GM13977 (cell line): ENCODE results near the gene BMP6.

Source experiments
- DNase-seq: peaks from one replicate; pipeline ENCODE4 v3.0.0; 2012; ENCODE audit warnings: low spot score
- in situ Hi-C: fragments of 300-500 bp; cut with MboI; formaldehyde crosslinking; loops from one replicate; pipeline ENCODE4 v1.12.0; 2022; ENCODE audit warnings: low sequenced_read_pairs, low pct_unique_long_range_greater_than_20kb, mixed read lengths, inconsistent platforms; ENCODE audit not compliant: unreplicated experiment
- TF ChIP-seq, protein P1 (sequence below): IDR thresholded peaks from 2 replicates; pipeline ENCODE4 v1.5.1; 2012; ENCODE audit warnings: mild to moderate bottlenecking, control low read depth; ENCODE audit not compliant: insufficient read depth; ENCODE audit errors: extremely low read depth, missing control alignments

The BMP6 gene

DNA sequence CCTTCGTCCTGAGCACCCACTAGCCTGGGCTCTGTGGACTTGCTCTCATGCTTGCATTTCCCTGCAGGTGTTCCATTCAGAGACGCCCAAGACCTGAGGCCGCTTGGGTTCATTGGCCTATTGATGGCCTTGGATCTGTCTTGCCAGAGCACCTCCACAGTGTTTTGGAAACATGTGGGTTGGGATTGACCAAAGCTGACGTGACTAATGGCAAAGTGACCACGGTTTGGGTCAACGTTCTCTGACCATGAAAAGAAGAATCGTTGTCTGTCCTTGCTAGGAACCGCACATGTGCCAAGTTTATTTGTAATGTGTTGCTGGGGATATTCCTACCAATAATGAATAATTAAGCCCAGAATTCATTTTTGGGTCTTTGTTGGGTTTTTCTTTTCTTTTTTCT, 29.8 kb upstream of the BMP6 start:
- no peak for DNase-seq
- in situ Hi-C loops, result no loop called here
- TF ChIP-seq, protein P1, sequence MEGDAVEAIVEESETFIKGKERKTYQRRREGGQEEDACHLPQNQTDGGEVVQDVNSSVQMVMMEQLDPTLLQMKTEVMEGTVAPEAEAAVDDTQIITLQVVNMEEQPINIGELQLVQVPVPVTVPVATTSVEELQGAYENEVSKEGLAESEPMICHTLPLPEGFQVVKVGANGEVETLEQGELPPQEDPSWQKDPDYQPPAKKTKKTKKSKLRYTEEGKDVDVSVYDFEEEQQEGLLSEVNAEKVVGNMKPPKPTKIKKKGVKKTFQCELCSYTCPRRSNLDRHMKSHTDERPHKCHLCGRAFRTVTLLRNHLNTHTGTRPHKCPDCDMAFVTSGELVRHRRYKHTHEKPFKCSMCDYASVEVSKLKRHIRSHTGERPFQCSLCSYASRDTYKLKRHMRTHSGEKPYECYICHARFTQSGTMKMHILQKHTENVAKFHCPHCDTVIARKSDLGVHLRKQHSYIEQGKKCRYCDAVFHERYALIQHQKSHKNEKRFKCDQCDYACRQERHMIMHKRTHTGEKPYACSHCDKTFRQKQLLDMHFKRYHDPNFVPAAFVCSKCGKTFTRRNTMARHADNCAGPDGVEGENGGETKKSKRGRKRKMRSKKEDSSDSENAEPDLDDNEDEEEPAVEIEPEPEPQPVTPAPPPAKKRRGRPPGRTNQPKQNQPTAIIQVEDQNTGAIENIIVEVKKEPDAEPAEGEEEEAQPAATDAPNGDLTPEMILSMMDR, result no peak

DNA sequence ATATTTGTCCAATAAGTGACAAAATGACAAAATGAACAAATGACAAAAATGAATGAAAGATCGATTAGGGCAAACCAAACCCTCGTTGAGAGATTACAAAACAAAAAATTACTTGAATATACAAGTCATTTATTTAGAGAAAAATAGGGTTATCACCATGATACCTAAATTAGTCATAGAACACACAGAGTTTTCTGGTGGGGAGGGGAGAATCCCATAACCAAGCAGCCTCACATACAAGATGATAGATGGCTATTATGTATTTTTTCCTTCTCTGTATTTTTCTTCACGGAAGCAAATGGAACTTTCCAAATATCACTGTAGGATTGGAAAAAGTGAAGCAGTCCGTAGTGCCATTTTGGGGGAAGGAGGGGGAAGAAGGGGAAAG, 28.5 kb upstream of the BMP6 start:
- TF ChIP-seq, protein P1, result no peak
- in situ Hi-C loops, result no loop called here
- DNase-seq, result no peak

DNA sequence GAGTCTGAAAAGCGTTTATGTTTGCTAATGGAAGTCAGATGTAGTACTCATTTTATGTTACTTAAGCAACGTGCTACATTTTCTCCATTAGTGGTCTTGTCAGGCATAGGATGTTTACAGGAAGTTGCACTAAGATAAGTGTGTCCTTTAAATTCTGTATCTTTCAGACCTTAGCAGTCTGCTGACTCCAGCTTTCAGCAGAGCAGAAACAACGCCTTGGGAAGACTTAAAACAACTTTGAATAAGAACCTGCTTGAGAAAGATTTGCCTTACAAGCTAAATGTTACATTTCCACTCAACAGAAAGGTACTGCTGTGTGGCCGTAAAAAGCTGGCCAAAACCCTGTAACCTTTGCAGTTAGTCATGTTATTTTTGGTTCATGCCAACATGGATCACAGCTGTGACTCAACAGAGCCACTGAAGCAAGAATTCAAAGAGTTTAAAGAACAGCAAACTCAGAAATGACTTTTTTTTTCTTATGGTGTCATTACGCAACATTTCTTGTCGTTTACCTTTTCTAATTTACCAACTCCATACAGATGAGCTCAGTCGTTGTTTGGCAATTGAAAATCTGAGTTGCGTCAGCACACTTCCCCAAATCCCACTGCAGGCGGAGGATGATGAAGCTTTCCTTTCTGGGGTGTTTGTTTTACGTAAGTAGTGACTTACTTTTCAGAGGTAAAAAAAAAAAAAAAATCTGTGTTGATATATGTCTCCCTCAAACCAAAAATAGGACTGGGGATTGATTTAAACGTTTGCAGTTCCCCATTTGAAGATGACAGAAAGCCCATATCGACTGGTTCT, 27.9 kb upstream of the BMP6 start:
- in situ Hi-C loops, result no loop called here
- TF ChIP-seq, protein P1, result no peak
- no peak for DNase-seq

- DNase-seq, result no peak
- in situ Hi-C loops, result no loop called here
- TF ChIP-seq, protein P1, result no peak
Observed at GRCh38 chr6:7701212-7701834, 24.6 kb upstream of the BMP6 start.

- no peak for DNase-seq
- TF ChIP-seq, protein P1, result no peak
- in situ Hi-C loops, result no loop called here
Observed at GRCh38 chr6:7703148-7703680, 22.7 kb upstream of the BMP6 start.

GRCh38 chr6:7705483-7705882, 20.4 kb upstream of the BMP6 start:
- TF ChIP-seq, protein P1, result no peak
- in situ Hi-C loops, result no loop called here
- no peak for DNase-seq
